ENCODE measurements around the gene SLC39A11.

DNA sequence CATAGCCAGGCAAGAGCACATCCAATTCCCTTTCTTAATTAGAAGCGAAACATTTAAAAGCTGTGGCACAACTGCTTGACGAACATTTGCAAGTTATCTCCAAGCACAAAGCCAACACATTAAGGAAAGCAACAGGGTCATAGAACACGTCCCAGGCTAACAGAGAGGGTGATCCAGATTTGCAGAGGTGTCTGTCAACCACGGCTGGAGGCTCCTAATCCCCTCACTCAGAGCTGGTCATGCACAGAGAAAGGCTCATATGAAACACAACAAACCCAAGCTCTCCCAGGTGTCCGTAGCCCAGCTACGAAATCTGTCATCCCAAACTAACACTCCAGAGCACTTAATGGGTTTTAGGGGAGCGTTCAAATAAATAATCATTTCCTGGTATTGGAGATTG, 276.1 kb downstream of the SLC39A11 start:
- TF ChIP-seq ZFP30 (CRISPR knock-in tag; IDR thresholded peaks at IDR 0.05) (no peak), CREB5 (CRISPR knock-in tag; IDR thresholded peaks at IDR 0.05; ENCODE audit: low read depth) (no peak), ZFP3 (CRISPR knock-in tag; IDR thresholded peaks at IDR 0.05) (no peak), RARB (CRISPR knock-in tag; IDR thresholded peaks at IDR 0.05) (no peak), TSHZ2 (CRISPR knock-in tag; IDR thresholded peaks at IDR 0.05) (no peak), PPARA (CRISPR knock-in tag; IDR thresholded peaks at IDR 0.05; ENCODE audit: borderline replicate concordance) (no peak), ARNTL (CRISPR knock-in tag; IDR thresholded peaks at IDR 0.05; ENCODE audit: borderline replicate concordance, low read depth) (no peak), CSRNP3 (CRISPR knock-in tag; IDR thresholded peaks at IDR 0.05) (no peak)
- TF ChIP-seq, protein P1, sequence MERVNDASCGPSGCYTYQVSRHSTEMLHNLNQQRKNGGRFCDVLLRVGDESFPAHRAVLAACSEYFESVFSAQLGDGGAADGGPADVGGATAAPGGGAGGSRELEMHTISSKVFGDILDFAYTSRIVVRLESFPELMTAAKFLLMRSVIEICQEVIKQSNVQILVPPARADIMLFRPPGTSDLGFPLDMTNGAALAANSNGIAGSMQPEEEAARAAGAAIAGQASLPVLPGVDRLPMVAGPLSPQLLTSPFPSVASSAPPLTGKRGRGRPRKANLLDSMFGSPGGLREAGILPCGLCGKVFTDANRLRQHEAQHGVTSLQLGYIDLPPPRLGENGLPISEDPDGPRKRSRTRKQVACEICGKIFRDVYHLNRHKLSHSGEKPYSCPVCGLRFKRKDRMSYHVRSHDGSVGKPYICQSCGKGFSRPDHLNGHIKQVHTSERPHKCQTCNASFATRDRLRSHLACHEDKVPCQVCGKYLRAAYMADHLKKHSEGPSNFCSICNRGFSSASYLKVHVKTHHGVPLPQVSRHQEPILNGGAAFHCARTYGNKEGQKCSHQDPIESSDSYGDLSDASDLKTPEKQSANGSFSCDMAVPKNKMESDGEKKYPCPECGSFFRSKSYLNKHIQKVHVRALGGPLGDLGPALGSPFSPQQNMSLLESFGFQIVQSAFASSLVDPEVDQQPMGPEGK (CRISPR knock-in tag; IDR thresholded peaks at IDR 0.05; ENCODE audit: borderline replicate concordance), result no peak

All from SK-N-SH treated with all-trans-retinoic acid at 6 μM for 48 hours (cell line).